Ammon's horn (tissue), 1 donor: ENCODE data around the gene ENTR1.
A peak's percentile ranks its signal among the peaks of the same experiment; 100 is the strongest.

Source experiments
- DNase-seq: peaks from one replicate; pipeline ENCODE4 v3.0.0-alpha.2; 2016; ENCODE audit warnings: low spot score

The ENTR1 gene

GRCh38 chr9:136377341-136378169 is 32.9 kb downstream of the ENTR1 start:
- peak; percentile 59 for DNase-seq

GRCh38 chr9:136376457-136376856 is 34.0 kb downstream of the ENTR1 start:
- DNase-seq = no peak

- no peak for DNase-seq
These were observed 35.3 kb downstream of the ENTR1 start for GRCh38 chr9:136375096-136375495.

GRCh38 chr9:136374183-136374575 is 36.2 kb downstream of the ENTR1 start:
- DNase-seq = no peak

- DNase-seq = peak; percentile 71
These were observed 36.9 kb downstream of the ENTR1 start, which contains the start of gene CARD9 for GRCh38 chr9:136373300-136374182. Gene CARD9, minus strand, starts transcription at chr9:136373669. Its CDS starts 1,591 bp downstream, at chr9:136372078.

- peak; percentile 71 for DNase-seq
These were observed 37.7 kb downstream of the ENTR1 start for GRCh38 chr9:136372561-136373299.

GRCh38 chr9:136372006-136372405 is 38.4 kb downstream of the ENTR1 start:
- DNase-seq = no peak

GRCh38 chr9:136371533-136371880 is 38.9 kb downstream of the ENTR1 start:
- no peak for DNase-seq

GRCh38 chr9:136370687-136371532 is 39.5 kb downstream of the ENTR1 start:
- no peak for DNase-seq

GRCh38 chr9:136370037-136370436 is 40.4 kb downstream of the ENTR1 start:
- DNase-seq = no peak

GRCh38 chr9:136368190-136368589 is 42.2 kb downstream of the ENTR1 start:
- no peak for DNase-seq

GRCh38 chr9:136367296-136368145 is 42.9 kb downstream of the ENTR1 start:
- DNase-seq = no peak

GRCh38 chr9:136366826-136367225 is 43.6 kb downstream of the ENTR1 start:
- DNase-seq = no peak

- no peak for DNase-seq
These were observed 44.6 kb downstream of the ENTR1 start for GRCh38 chr9:136365775-136366222.

- DNase-seq = no peak
These were observed 45.3 kb downstream of the ENTR1 start for GRCh38 chr9:136364942-136365774.

- DNase-seq = no peak
These were observed 46.3 kb downstream of the ENTR1 start for GRCh38 chr9:136363949-136364748.

- peak; percentile 96 for DNase-seq
These were observed 47.1 kb downstream of the ENTR1 start, which contains the start of gene DNLZ for GRCh38 chr9:136363106-136363948. Gene DNLZ, minus strand, starts transcription at chr9:136363744. Its CDS starts 30 bp downstream, at chr9:136363714.

GRCh38 chr9:136362450-136362784 is 48.0 kb downstream of the ENTR1 start:
- DNase-seq = no peak
